Hypothalamus (tissue), 51 donors: ENCODE results near the gene RAB7A.

ENCODE experiments used
- DNase-seq, 51 donors: peaks; one replicate each; lab custom pipeline; 2025; lab: John Stamatoyannopoulos, UW

Gene RAB7A

GRCh38 chr3:128845778-128846485, 119.9 kb downstream of the RAB7A start:
- peak in 48 of 51 donors; percentile 30 to 90 (median 76) for DNase-seq

- peak in 6 of 51 donors; percentile 32 to 61 (median 42) for DNase-seq
These were observed 120.5 kb downstream of the RAB7A start for GRCh38 chr3:128846486-128846891.

GRCh38 chr3:128847666-128848370, 121.8 kb downstream of the RAB7A start:
- no peak for DNase-seq

GRCh38 chr3:128848936-128849335, 123.0 kb downstream of the RAB7A start:
- no peak for DNase-seq

GRCh38 chr3:128849911-128850455, 124.0 kb downstream of the RAB7A start:
- no peak for DNase-seq

- DNase-seq: no peak
These were observed 124.6 kb downstream of the RAB7A start for GRCh38 chr3:128850544-128850943.

DNA sequence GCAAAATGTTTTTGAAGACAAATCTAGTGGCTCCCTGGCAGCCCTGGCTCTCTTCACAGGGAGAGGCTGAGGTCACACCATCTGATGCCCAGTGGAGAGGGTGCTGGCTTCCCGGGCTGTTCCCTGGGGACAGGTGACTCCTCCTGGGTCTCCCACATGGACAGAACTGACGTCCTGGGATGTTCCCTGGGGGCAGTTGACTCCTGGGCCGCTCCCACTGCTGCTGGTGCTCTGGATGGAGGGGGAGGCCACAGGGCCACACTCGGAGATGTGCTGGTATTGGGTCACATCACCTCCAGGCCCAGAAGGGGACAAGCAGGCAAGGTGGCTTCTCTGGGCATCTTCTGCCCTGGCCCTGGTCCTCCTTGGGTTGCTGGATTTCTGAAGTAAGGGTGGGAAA, 125.6 kb downstream of the RAB7A start:
- DNase-seq: no peak

DNA sequence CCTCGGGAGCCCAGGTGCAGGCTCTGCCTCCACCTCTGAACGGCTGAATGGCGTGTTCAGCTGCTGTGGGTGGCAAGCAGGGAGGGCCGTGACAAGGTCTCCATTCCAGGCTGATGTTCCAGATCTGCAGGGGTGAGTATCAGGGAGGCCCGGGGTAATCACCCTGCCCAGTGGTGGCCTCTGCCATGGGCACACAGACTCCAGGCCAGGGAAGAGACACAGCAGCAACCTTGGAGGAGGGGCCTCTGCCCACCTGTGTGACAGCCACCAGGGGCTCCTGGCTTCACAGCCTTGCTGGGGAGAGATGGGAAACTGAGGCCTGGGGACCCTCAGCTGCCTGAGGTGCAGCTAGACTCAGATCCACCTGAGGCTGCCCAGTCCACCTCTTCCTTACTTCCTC, 127.8 kb downstream of the RAB7A start:
- no peak for DNase-seq

- no peak for DNase-seq
These were observed 128.5 kb downstream of the RAB7A start for GRCh38 chr3:128854475-128854874.

GRCh38 chr3:128855569-128855968, 129.6 kb downstream of the RAB7A start:
- DNase-seq: no peak

DNA sequence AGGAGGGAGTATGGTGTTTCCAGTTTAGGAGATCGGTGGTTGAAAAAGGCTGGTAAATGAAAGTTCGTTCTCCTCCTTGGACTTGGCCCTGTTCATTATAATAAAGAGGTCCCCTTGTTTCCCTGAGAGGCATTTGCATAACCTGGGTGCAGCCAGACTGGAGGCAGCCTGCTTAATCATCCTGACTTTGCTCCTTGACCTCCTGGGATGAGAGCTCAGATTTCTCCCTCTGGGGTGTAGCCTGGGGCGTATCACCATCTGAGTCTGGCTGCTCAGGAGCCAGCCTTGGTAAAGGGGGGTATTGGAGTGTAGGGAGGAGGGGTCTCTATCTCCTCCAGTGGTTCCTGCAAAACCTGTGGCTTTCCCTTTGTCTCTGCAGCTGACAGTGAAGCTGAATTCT, 132.2 kb downstream of the RAB7A start:
- DNase-seq: no peak

DNA sequence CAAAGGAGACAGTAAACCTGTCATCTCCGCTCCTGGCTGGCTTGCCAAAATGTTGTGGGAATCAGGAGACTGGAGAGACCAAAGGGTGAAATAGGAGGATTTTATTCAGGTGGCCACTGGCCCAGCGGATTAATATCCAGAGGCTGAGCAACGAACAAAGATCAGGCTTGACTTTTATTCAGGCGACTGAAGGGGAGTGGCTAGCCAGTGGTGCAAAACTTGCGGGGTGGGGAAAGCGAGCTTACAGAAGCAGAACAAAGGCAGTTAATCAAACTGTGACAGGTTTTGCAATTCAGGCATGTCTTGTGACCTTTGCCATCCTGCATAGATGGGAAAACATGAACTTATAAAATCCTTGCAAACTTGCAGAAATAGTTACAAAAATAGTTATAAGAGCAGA, 133.6 kb downstream of the RAB7A start:
- no peak for DNase-seq

GRCh38 chr3:128861491-128861890, 135.5 kb downstream of the RAB7A start:
- DNase-seq: no peak

- no peak for DNase-seq
These were observed 137.6 kb downstream of the RAB7A start for GRCh38 chr3:128863560-128863959.
